Smooth muscle cell (in vitro differentiated cells): ENCODE data around the gene PLCB4. TPM values are rescaled to one million over a fixed set of nuclear protein-coding genes. Genes with fewer than 3 reads are reported as not detected.

Experiments
- DNase-seq: peaks from one replicate; lab custom pipeline; 2025; ENCODE audit not compliant: unreplicated experiment; lab: John Stamatoyannopoulos, UW
- H2AFZ ChIP-seq: fragments of 200-600 bp; sonication (generic); 2 replicates; pipeline ENCODE4 v1.6.0; 2016; ENCODE audit warnings: antibody characterized with exemption, low read depth, mild to moderate bottlenecking
- H3F3A ChIP-seq: fragments of 200-600 bp; sonication (generic); 2 replicates; pipeline ENCODE4 v1.6.0; 2017; ENCODE audit warnings: antibody characterized with exemption, low read depth
- H3K27ac ChIP-seq: fragments of 200-600 bp; sonication (generic); 2 replicates; pipeline ENCODE4 v1.5.1; 2016; ENCODE audit warnings: low read depth, mild to moderate bottlenecking
- H3K27me3 ChIP-seq: fragments of 200-600 bp; sonication (generic); 2 replicates; pipeline ENCODE4 v1.6.1; 2016; ENCODE audit warnings: low read depth, mild to moderate bottlenecking
- H3K36me3 ChIP-seq: fragments of 200-600 bp; sonication (generic); 2 replicates; pipeline ENCODE4 v1.5.1; 2016; ENCODE audit warnings: low read depth
- H3K4me1 ChIP-seq: fragments of 200-600 bp; sonication (generic); 2 replicates; pipeline ENCODE4 v1.5.1; 2016; ENCODE audit warnings: low read depth
- H3K4me2 ChIP-seq: fragments of 200-600 bp; sonication (generic); 2 replicates; pipeline ENCODE4 v1.6.0; 2016; ENCODE audit warnings: mild to moderate bottlenecking
- H3K4me3 ChIP-seq: fragments of 200-600 bp; sonication (generic); 2 replicates; pipeline ENCODE4 v1.5.1; 2016; ENCODE audit warnings: mild to moderate bottlenecking
- H3K79me2 ChIP-seq: fragments of 200-600 bp; sonication (generic); 2 replicates; pipeline ENCODE4 v1.6.0; 2016; ENCODE audit warnings: low read depth, mild to moderate bottlenecking
- H3K9ac ChIP-seq: fragments of 200-600 bp; sonication (generic); 2 replicates; pipeline ENCODE4 v1.6.0; 2016; ENCODE audit warnings: low read depth
- H3K9me3 ChIP-seq: fragments of 200-600 bp; sonication (generic); replicated peaks from 2 replicates; pipeline ENCODE4 v1.5.1; 2016; ENCODE audit warnings: low read depth
- H4K20me1 ChIP-seq: fragments of 200-600 bp; sonication (generic); 2 replicates; pipeline ENCODE4 v1.6.0; 2016; ENCODE audit warnings: low read depth
- CTCF ChIP-seq: fragments of 200-600 bp; sonication (generic); IDR thresholded peaks from 2 replicates; pipeline ENCODE4 v1.5.1; 2017; ENCODE audit warnings: borderline replicate concordance, mild to moderate bottlenecking, antibody characterized with exemption; ENCODE audit not compliant: insufficient read depth, poor library complexity, severe bottlenecking
- WGBS: methylation state at CpG from one replicate; pipeline ENCODE4 v1.1.7; 2016; ENCODE audit warnings: low lambda C conversion rate; 5-methylcytosine and 5-hydroxymethylcytosine counted together
- polyA plus RNA-seq: library from polyadenylated mRNA; unstranded; fragments of >200 nt; fragmentation: Nextera tagmentation; extraction: Ambion mirVana; gene quantifications from 2 replicates; pipeline ENCODE4 v1.2.1, GENCODE V29; 2016
- total RNA-seq: library from RNA; depleted of rRNA; stranded (reverse); fragments of >200 nt; gene quantifications from 2 replicates; pipeline ENCODE4 v1.2.3, GENCODE V29; 2014

Gene PLCB4
- total and polyA plus RNA-seq, 2 experiments from 2014 or later, result 3.0 to 5.3 TPM

GRCh38 chr20:9241232-9241692, 172.4 kb downstream of the PLCB4 start:
- no peaks in the 10 kb centered on the region for H4K20me1 ChIP-seq

GRCh38 chr20:9241721-9242427, 173.0 kb downstream of the PLCB4 start:
- H3F3A ChIP-seq, result no peaks in the 10 kb centered on the region
- H2AFZ ChIP-seq, result no peak overlapping the region
- H3K4me1 ChIP-seq, result peaks cover 5% of the 10 kb centered on the region
- no peaks in the 10 kb centered on the region for H3K27me3 ChIP-seq
- no peak overlapping the region for H3K27ac ChIP-seq
- H3K79me2 ChIP-seq, result no peaks in the 10 kb centered on the region
- no peak for TF ChIP-seq CTCF
- H3K4me2 ChIP-seq, result no peak overlapping the region
- 94% methylated on average over 3 of the region's 3 CpGs for WGBS
- DNase-seq, result no peak
- no peak overlapping the region for H3K4me3 ChIP-seq
- no peaks in the 10 kb centered on the region for H3K9me3 ChIP-seq
- no peak overlapping the region for H3K9ac ChIP-seq
- H4K20me1 ChIP-seq, result no peaks in the 10 kb centered on the region
- no peaks in the 10 kb centered on the region for H3K36me3 ChIP-seq

More at GRCh38 chr20:9241232-9241692, 172.4 kb downstream of the PLCB4 start:
- Histone ChIP-seq H2AFZ (no peak overlapping the region), H3K4me2 (no peak overlapping the region), H3K27me3 (no peaks in the 10 kb centered on the region), H3K79me2 (no peaks in the 10 kb centered on the region), H3K4me1 (peaks cover 5% of the 10 kb centered on the region), H3K9ac (no peak overlapping the region), H3K36me3 (no peaks in the 10 kb centered on the region), H3K4me3 (no peak overlapping the region), H3K9me3 (no peaks in the 10 kb centered on the region), H3F3A (no peaks in the 10 kb centered on the region), H3K27ac (no peak overlapping the region)
- TF ChIP-seq CTCF, result no peak
- no peak for DNase-seq

DNA sequence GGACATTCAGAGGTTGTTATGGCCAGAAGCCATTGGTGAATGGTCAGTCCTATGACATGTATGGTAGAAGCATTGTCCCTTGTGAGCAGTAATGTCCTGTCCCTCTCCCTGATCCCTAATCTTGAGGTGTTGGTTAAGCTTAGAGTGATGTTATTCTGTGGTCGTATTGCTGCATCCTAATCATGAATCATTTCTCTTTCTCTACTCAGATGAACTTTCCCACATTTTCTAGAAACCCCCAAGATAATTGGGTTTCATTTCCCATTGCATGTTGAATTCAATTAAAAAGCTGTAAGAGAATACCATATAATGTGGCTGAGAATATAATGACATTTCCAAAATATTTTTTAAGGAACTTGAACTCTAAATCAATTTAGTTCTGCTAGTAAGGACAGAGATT, 175.1 kb downstream of the PLCB4 start:
- DNase-seq, result no peak
- Histone ChIP-seq H3K27ac (no peak overlapping the region), H3K9me3 (no peaks in the 10 kb centered on the region), H2AFZ (no peak overlapping the region), H3K4me1 (peaks cover 5% of the 10 kb centered on the region), H3K4me3 (no peak overlapping the region), H3K4me2 (no peak overlapping the region), H3K36me3 (no peaks in the 10 kb centered on the region), H4K20me1 (no peaks in the 10 kb centered on the region), H3F3A (no peaks in the 10 kb centered on the region), H3K9ac (no peak overlapping the region), H3K27me3 (no peaks in the 10 kb centered on the region), H3K79me2 (no peaks in the 10 kb centered on the region)
- no peak for TF ChIP-seq CTCF
- WGBS, result 88% methylated on average over 1 of the region's 1 CpG

DNA sequence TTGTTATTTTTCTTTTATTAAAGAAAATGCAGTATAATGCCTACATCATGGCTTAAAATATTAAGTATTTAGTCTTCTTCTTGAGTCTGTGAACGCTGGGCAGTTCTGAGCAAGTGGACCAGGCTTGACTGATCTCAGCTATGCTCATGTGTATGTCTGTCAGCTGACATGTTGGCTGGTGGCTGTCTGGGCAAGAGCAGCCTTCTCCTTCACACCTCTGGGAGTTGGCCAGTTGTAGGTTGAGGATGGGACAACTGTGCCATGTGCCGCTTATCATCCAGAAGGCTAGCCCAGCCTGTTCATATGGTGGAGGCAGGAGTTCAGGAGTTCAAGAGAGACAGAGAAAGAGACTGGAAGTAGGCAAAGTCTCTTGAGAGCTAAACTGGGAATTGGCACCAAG, 175.9 kb downstream of the PLCB4 start:
- H2AFZ ChIP-seq, result no peak overlapping the region
- no peak overlapping the region for H3K27ac ChIP-seq
- no peak for TF ChIP-seq CTCF
- no peaks in the 10 kb centered on the region for H3K27me3 ChIP-seq
- H3K4me3 ChIP-seq, result no peak overlapping the region
- WGBS, result 96% methylated on average over 2 of the region's 2 CpGs
- no peaks in the 10 kb centered on the region for H3F3A ChIP-seq
- no peak overlapping the region for H3K9ac ChIP-seq
- no peaks in the 10 kb centered on the region for H3K79me2 ChIP-seq
- H3K4me2 ChIP-seq, result no peak overlapping the region
- DNase-seq, result no peak
- H3K4me1 ChIP-seq, result peaks cover 5% of the 10 kb centered on the region
- no peaks in the 10 kb centered on the region for H3K36me3 ChIP-seq
- H3K9me3 ChIP-seq, result no peaks in the 10 kb centered on the region
- no peaks in the 10 kb centered on the region for H4K20me1 ChIP-seq
